GM10248 (cell line): ENCODE measurements around the gene PHAF1.
"Not testable (repeated sequence)": the region's sequence is repeated elsewhere in the genome, so short reads cannot be mapped to it uniquely, and the experiment has no call there.

Experiments
- CTCF ChIA-PET: fragments of 300-600 bp; sonication (Branson Sonifier 250); formaldehyde crosslinking; extraction: SDS; loops from one replicate; lab custom pipeline; 2021; ENCODE audit warnings: antibody characterized with exemption; lab: Yijun Ruan, JAX
- POLR2A ChIA-PET: fragments of 350-650 bp; sonication (Branson Sonifier 250); formaldehyde crosslinking; extraction: SDS; loops from one replicate; lab custom pipeline; 2020; ENCODE audit warnings: antibody characterized with exemption; lab: Yijun Ruan, JAX
- DNase-seq: peaks from one replicate; pipeline ENCODE4 v3.0.0; 2012; ENCODE audit errors: extremely low spot score
- TF ChIP-seq, protein P1 (sequence below): IDR thresholded peaks from 2 replicates; pipeline ENCODE4 v1.5.1; 2012; ENCODE audit warnings: mild to moderate bottlenecking, low read depth; ENCODE audit errors: extremely low read depth, missing control alignments, control extremely low read depth

The PHAF1 gene

DNA sequence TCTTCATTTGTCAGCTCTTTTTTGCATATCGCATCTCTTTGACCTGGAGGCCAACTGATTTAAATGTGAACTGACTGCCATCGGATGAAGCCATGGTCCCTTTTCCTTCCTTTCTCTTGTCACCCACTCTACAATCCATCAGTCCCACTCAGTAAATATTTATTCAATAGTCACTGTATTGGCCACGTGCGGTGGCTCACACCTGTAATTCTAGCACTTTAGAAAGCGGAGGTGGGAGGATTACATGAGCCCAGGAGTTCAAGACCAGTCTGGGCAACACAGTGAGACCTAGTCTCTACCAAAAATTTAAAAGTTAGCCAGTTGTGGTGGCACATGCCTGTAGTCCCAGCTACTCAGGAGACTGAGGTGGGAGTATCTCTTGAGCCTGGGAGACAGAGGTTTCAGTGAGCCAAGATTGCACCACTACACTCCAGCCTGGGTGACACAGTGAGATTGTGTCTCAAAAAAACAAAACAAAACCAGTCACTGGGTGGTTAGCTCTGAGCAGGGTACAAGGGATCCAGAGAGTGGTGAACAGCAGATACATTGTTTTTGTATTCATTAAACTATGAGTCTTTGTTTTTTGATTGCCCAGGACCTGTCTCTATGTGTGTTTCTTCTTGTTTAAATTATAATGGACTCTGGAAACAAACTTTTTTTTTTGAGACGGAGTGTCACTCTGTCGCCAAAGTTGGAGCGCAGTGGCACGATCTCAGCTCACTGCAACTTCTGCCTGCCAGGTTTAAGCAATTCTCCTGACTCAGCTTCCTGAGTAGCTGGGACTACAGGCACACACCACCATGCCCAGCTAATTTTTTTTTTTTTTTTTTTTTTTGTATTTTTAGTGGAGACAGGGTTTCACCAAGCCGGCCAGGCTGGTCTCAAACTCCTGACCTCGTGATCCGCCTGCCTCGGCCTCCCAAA is 6.9 kb downstream of the PHAF1 start:
- CTCF ChIA-PET, result interaction anchor here (0.8 to 2.8 kb wide), 9 partner anchors 12 to 162 kb away, joined by 3 to 8 read pairs (median 4); no protein-coding TSS in a partner anchor
- TF ChIP-seq, protein P1, sequence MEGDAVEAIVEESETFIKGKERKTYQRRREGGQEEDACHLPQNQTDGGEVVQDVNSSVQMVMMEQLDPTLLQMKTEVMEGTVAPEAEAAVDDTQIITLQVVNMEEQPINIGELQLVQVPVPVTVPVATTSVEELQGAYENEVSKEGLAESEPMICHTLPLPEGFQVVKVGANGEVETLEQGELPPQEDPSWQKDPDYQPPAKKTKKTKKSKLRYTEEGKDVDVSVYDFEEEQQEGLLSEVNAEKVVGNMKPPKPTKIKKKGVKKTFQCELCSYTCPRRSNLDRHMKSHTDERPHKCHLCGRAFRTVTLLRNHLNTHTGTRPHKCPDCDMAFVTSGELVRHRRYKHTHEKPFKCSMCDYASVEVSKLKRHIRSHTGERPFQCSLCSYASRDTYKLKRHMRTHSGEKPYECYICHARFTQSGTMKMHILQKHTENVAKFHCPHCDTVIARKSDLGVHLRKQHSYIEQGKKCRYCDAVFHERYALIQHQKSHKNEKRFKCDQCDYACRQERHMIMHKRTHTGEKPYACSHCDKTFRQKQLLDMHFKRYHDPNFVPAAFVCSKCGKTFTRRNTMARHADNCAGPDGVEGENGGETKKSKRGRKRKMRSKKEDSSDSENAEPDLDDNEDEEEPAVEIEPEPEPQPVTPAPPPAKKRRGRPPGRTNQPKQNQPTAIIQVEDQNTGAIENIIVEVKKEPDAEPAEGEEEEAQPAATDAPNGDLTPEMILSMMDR, result no peak
- POLR2A ChIA-PET, result interaction anchor here (0.5 to 0.8 kb wide), 3 partner anchors 9 to 88 kb away, joined by 3 to 13 read pairs (median 5); no protein-coding TSS in a partner anchor
- DNase-seq, result no peak

DNA sequence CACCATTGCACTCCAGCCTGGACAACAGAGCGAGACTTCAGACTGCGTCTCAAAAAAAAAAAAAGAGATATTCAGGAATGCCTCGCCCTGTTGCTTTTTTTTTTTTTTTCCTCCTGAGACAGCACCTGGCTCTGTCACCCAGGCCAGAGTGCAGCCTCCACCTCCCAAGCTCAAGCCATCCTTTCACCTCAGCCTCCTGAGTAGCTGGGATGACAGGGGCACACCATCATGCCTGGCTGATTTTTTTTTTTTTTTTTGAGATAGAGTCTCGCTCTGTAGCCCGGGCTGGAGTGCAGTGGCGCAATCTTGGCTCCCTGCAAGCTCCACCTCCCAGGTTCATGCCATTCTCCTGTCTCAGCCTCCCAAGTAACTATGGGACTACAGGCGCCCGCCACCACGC is 8.0 kb downstream of the PHAF1 start:
- DNase-seq, result no peak
- POLR2A ChIA-PET, result interaction anchor here (0.7 kb wide), 1 partner anchor 21 kb away, joined by 3 read pairs; no protein-coding TSS in a partner anchor
- CTCF ChIA-PET, result interaction anchor here (1.6 kb wide), 1 partner anchor 10 kb away, joined by 4 read pairs; no protein-coding TSS in a partner anchor
- TF ChIP-seq, protein P1, result no peak

- no peak for DNase-seq
- ChIA-PET CTCF (interaction anchor here (0.7 to 1.7 kb wide), 7 partner anchors 8 to 49 kb away, joined by 3 to 4 read pairs (median 3); no protein-coding TSS in a partner anchor), POLR2A (interaction anchor here (0.6 kb wide), 1 partner anchor 90 kb away, joined by 3 read pairs; no protein-coding TSS in a partner anchor)
- TF ChIP-seq, protein P1, result no peak
Observed at GRCh38 chr16:67120025-67120424, 10.3 kb downstream of the PHAF1 start.

DNA sequence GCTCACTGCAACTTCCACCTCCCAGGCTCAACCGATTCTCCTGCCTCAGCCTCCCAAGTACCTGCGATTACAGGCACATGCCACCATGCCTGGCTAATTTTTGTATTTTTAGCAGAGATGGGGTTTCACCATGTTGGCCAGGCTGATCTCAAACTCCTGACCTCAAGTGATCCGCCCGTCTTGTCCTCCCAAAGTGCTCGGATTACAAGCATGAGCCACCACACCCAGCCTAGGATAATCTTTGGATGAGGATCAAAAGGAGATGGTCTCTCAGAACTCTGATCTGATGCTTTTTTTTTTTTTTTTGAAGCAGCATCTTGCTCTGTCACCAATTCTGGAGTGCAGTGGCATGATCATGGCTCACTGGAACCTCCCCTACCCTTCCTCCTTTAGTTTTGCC is 13.1 kb downstream of the PHAF1 start:
- DNase-seq, CTCF ChIA-PET, POLR2A ChIA-PET: not testable (repeated sequence)

GRCh38 chr16:67128417-67128816 is 18.7 kb downstream of the PHAF1 start:
- no peak for DNase-seq
- TF ChIP-seq, protein P1, result no peak
- CTCF ChIA-PET, result interaction anchor here (0.7 to 6.8 kb wide), 6 partner anchors 10 to 110 kb away, joined by 3 to 33 read pairs (median 5); no protein-coding TSS in a partner anchor
- POLR2A ChIA-PET, result no interaction called here

DNA sequence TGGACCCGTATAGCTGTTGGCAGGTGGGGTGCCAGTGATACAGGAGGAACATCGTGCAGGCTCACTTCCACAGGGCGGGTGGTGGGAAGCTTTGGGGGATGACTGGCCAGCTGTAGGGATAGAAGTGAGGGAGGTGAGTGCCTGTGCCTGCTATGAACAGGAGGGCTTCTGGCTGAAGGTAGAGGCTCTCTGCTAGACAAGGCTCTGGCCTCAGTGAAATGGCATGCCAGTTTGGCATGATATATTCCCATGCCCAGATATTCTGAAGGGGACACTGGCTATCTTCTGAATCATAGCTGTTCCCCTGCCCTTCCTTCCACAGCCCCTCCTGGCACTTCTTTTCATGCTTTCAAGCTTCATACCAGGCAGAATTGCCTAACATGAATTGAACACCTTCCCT is 19.1 kb downstream of the PHAF1 start:
- CTCF ChIA-PET, result interaction anchor here (0.7 to 6.8 kb wide), 7 partner anchors 10 to 111 kb away, joined by 3 to 33 read pairs (median 4); no protein-coding TSS in a partner anchor
- TF ChIP-seq, protein P1, result no peak

More for the DNA sequence above, 19.1 kb downstream of the PHAF1 start:
- DNase-seq, result no peak
- POLR2A ChIA-PET, result no interaction called here
